HG03575 (cell line): ENCODE results near the gene ACKR2.

ENCODE experiments used
- ATAC-seq: cut with Tn5 transposase; IDR thresholded peaks from one replicate; pipeline ENCODE4 v1.9.1; 2021; ENCODE audit not compliant: unreplicated experiment, insufficient number of reproducible peaks, low FRiP score; ENCODE audit errors: extremely low read depth

ACKR2 gene

GRCh38 chr3:42851228-42851834 lies 42.1 kb downstream of the ACKR2 start:
- no peak for ATAC-seq

- no peak for ATAC-seq
Observed at GRCh38 chr3:42852441-42852840, 43.2 kb downstream of the ACKR2 start.

GRCh38 chr3:42853056-42853455 lies 43.8 kb downstream of the ACKR2 start:
- no peak for ATAC-seq

- no peak for ATAC-seq
Observed at GRCh38 chr3:42853739-42854302, 44.6 kb downstream of the ACKR2 start.

- no peak for ATAC-seq
Observed at GRCh38 chr3:42855219-42855546, 45.9 kb downstream of the ACKR2 start.

- ATAC-seq = no peak
Observed at GRCh38 chr3:42855547-42856380, 46.5 kb downstream of the ACKR2 start.

- no peak for ATAC-seq
Observed at GRCh38 chr3:42856544-42856943, 47.3 kb downstream of the ACKR2 start.

- ATAC-seq = no peak
Observed at GRCh38 chr3:42864321-42864950, 55.2 kb downstream of the ACKR2 start.

- no peak for ATAC-seq
Observed at GRCh38 chr3:42865256-42865655, 56.0 kb downstream of the ACKR2 start.

GRCh38 chr3:42867138-42867537 lies 57.9 kb downstream of the ACKR2 start:
- ATAC-seq = no peak

GRCh38 chr3:42868841-42869240 lies 59.6 kb downstream of the ACKR2 start:
- ATAC-seq = no peak

- ATAC-seq = no peak
Observed at GRCh38 chr3:42871592-42872196, 62.4 kb downstream of the ACKR2 start.

GRCh38 chr3:42872718-42873117 lies 63.5 kb downstream of the ACKR2 start:
- ATAC-seq = no peak

- no peak for ATAC-seq
Observed at GRCh38 chr3:42873221-42873982, 64.2 kb downstream of the ACKR2 start.

- ATAC-seq = no peak
Observed at GRCh38 chr3:42874749-42875148, 65.5 kb downstream of the ACKR2 start.

- ATAC-seq = no peak
Observed at GRCh38 chr3:42875325-42876151, 66.3 kb downstream of the ACKR2 start, which contains the start of gene CYP8B1. TSS of gene CYP8B1 (minus strand) at chr3:42875879. CDS start at chr3:42875816, 63 bp downstream.

- no peak for ATAC-seq
Observed at GRCh38 chr3:42876401-42876800, 67.2 kb downstream of the ACKR2 start.
